Measurements from ENCODE around the gene ALDH8A1. TPM values are rescaled to one million over a fixed set of nuclear protein-coding genes. Genes with fewer than 3 reads are reported as not detected.

The ALDH8A1 gene
- total RNA-seq, 4 donors from 2014 or later: 1.2 to 21.8 (median 2.5) TPM

- WGBS, 2 donors (ENCODE audit: low coverage in 1 of 2): 95 to 97% methylated on average over 6 of the region's 6 CpGs
- H3K9me3 ChIP-seq: no peaks in the 10 kb centered on the region
- peaks cover 0 to 19% of the 10 kb centered on the region in 2 donors for H3K36me3 ChIP-seq
- H3K27ac ChIP-seq: no peak overlapping the region
- TF ChIP-seq POLR2AphosphoS5 (IDR thresholded peaks at IDR 0.05) (no peak), CTCF (IDR thresholded peaks at IDR 0.05) (no peak), EP300 (IDR thresholded peaks at IDR 0.05) (no peak), POLR2A (IDR thresholded peaks at IDR 0.05) (no peak)
- H3K4me3 ChIP-seq: no peak overlapping the region
- ATAC-seq: no peak
- H3K27me3 ChIP-seq: no peaks in the 10 kb centered on the region
- no peaks in the 10 kb centered on the region for H3K4me1 ChIP-seq
Observed at GRCh38 chr6:134930463-134930862, 19.4 kb downstream of the ALDH8A1 start.

DNA sequence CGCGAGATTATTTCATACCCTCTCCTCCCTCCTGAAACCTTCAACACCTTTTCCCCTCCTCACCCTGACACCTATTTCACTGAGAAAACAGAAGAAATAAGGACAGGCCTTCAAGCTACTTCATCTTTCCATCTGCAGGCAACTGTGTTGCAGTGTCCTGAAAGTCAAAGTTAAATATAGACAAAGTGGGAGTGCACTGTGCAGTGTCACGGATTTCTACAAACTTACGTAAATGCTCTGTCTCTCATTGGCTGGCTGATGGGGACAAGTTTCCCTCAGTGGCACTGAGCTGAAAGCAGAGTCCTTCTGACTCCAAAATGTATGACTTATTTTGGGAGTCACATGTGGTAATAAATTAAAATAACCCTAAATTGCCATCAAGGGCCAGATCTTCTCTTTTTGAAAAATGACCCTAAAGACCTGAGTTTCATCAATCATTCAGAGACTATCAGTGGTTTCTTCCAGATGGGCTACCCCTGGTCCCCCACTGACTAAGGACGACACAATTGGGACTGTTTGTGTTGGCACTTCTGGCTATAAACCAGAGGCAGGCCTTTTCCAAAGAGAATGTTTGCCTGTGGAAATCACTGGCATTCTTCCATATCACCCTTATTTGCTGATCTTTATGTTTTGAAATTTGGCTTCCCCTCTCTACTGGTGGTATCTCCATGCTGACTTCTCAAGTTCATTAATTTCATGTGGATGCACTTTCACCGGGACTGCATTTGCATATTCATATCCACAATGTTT lies 21.6 kb downstream of the ALDH8A1 start:
- Histone ChIP-seq H3K27me3 (no peaks in the 10 kb centered on the region), H3K27ac (no peak overlapping the region), H3K36me3 (peaks cover 0 to 19% of the 10 kb centered on the region in 2 donors), H3K4me3 (no peak overlapping the region), H3K4me1 (no peaks in the 10 kb centered on the region), H3K9me3 (no peaks in the 10 kb centered on the region)
- TF ChIP-seq POLR2AphosphoS5 (IDR thresholded peaks at IDR 0.05) (no peak), POLR2A (IDR thresholded peaks at IDR 0.05) (no peak), CTCF (IDR thresholded peaks at IDR 0.05) (no peak), EP300 (IDR thresholded peaks at IDR 0.05) (no peak)
- 73 to 86% methylated on average over 4 to 6 of the region's 6 CpGs for WGBS, 2 donors (ENCODE audit: low coverage in 1 of 2)
- no peak for ATAC-seq

GRCh38 chr6:134925800-134926199 lies 24.1 kb downstream of the ALDH8A1 start:
- Histone ChIP-seq H3K4me3 (no peak overlapping the region), H3K9me3 (no peaks in the 10 kb centered on the region), H3K36me3 (peaks cover 0 to 9% of the 10 kb centered on the region in 2 donors), H3K27ac (no peak overlapping the region), H3K4me1 (no peaks in the 10 kb centered on the region), H3K27me3 (no peaks in the 10 kb centered on the region)
- 80 to 84% methylated on average over 1 to 3 of the region's 3 CpGs for WGBS, 2 donors (ENCODE audit: low coverage in 1 of 2)
- TF ChIP-seq POLR2AphosphoS5 (IDR thresholded peaks at IDR 0.05): no peak
- no peak for TF ChIP-seq EP300 (IDR thresholded peaks at IDR 0.05)
- TF ChIP-seq CTCF (IDR thresholded peaks at IDR 0.05): no peak
- TF ChIP-seq POLR2A (IDR thresholded peaks at IDR 0.05): no peak
- ATAC-seq: no peak

GRCh38 chr6:134921721-134922261 lies 28.1 kb downstream of the ALDH8A1 start:
- ATAC-seq: no peak

More at GRCh38 chr6:134921721-134922261, 28.1 kb downstream of the ALDH8A1 start:
- 60 to 85% methylated on average over 1 to 4 of the region's 6 CpGs for WGBS, 2 donors (ENCODE audit: low coverage in 1 of 2)
- no peak overlapping the region for H3K27ac ChIP-seq
- H3K4me1 ChIP-seq: no peaks in the 10 kb centered on the region
- H3K27me3 ChIP-seq: no peaks in the 10 kb centered on the region
- no peak for TF ChIP-seq POLR2AphosphoS5 (IDR thresholded peaks at IDR 0.05)
- TF ChIP-seq CTCF (IDR thresholded peaks at IDR 0.05): no peak
- TF ChIP-seq POLR2A (IDR thresholded peaks at IDR 0.05): no peak
- TF ChIP-seq EP300 (IDR thresholded peaks at IDR 0.05): no peak
- H3K36me3 ChIP-seq: peaks cover 0 to 7% of the 10 kb centered on the region in 2 donors
- no peak overlapping the region for H3K4me3 ChIP-seq
- no peaks in the 10 kb centered on the region for H3K9me3 ChIP-seq
